Medulla oblongata (tissue), 1 donor: ENCODE data around the gene SAXO2.
"Not testable (repeated sequence)": the region's sequence is repeated elsewhere in the genome, so short reads cannot be mapped to it uniquely, and the experiment has no call there.

Experiments
- DNase-seq: peaks from one replicate; pipeline ENCODE4 v3.0.0-alpha.2; 2015; ENCODE audit errors: extremely low spot score

SAXO2 gene

GRCh38 chr15:82284381-82284780 is 21.8 kb downstream of the SAXO2 start:
- not testable (repeated sequence) for DNase-seq

GRCh38 chr15:82286475-82286874 is 23.9 kb downstream of the SAXO2 start:
- DNase-seq = peak; percentile 28

- DNase-seq = not testable (repeated sequence)
Observed at GRCh38 chr15:82288202-82288601, 25.6 kb downstream of the SAXO2 start.

GRCh38 chr15:82292271-82292670 is 29.7 kb downstream of the SAXO2 start:
- no peak for DNase-seq

GRCh38 chr15:82294061-82294690 is 31.6 kb downstream of the SAXO2 start:
- DNase-seq = no peak

GRCh38 chr15:82297546-82297945 is 34.9 kb downstream of the SAXO2 start:
- no peak for DNase-seq

- no peak for DNase-seq
Observed at GRCh38 chr15:82298032-82298431, 35.4 kb downstream of the SAXO2 start.

GRCh38 chr15:82298520-82298919 is 35.9 kb downstream of the SAXO2 start:
- DNase-seq = no peak

GRCh38 chr15:82299511-82299914 is 36.9 kb downstream of the SAXO2 start:
- not testable (repeated sequence) for DNase-seq

GRCh38 chr15:82300326-82300725 is 37.7 kb downstream of the SAXO2 start:
- DNase-seq = not testable (repeated sequence)

GRCh38 chr15:82300883-82301282 is 38.3 kb downstream of the SAXO2 start:
- no peak for DNase-seq

- no peak for DNase-seq
Observed at GRCh38 chr15:82301296-82302016, 38.8 kb downstream of the SAXO2 start.

GRCh38 chr15:82303956-82304777 is 41.5 kb downstream of the SAXO2 start:
- no peak for DNase-seq

GRCh38 chr15:82304778-82305090 is 42.1 kb downstream of the SAXO2 start:
- DNase-seq = no peak

GRCh38 chr15:82305621-82306048 is 43.0 kb downstream of the SAXO2 start:
- DNase-seq = no peak

GRCh38 chr15:82306791-82307713 is 44.4 kb downstream of the SAXO2 start:
- no peak for DNase-seq

GRCh38 chr15:82307714-82308081 is 45.1 kb downstream of the SAXO2 start:
- no peak for DNase-seq

- DNase-seq = no peak
Observed at GRCh38 chr15:82309802-82310201, 47.2 kb downstream of the SAXO2 start.

GRCh38 chr15:82311321-82311720 is 48.7 kb downstream of the SAXO2 start:
- DNase-seq = not testable (repeated sequence)

GRCh38 chr15:82312586-82313349 is 50.1 kb downstream of the SAXO2 start:
- no peak for DNase-seq

GRCh38 chr15:82313446-82313845 is 50.8 kb downstream of the SAXO2 start:
- no peak for DNase-seq
